ENCODE results near the gene TERB1.

Gene TERB1

DNA sequence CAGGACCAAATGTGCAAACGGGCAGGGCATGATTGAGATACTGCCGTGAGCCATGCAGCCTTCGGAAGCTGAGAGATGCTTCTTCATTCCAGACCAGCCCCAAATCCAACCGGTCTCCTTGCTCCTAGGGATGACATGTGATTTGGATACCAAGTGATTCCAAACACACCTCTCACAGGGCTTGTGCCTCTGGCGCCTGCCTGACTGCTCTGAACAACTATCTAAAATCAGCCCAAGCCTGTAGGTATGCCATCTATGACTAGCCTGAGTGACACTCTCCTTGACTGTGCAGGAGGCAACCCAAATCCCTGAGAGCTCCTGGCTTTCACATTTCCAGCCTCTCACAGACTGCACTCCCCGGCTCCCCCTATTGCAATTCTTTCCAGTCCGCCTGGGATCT, 70.3 kb downstream of the TERB1 start:
- no peak overlapping the region for H4K5ac ChIP-seq (ENCODE audit: low read length)
- WGBS (ENCODE audit: extremely low coverage, insufficient coverage, low lambda C conversion rate): no CpG with 5 or more reads among the region's 7 CpGs
- H3K79me2 ChIP-seq (ENCODE audit: control insufficient read depth, insufficient read depth, low read length): no peaks in the 10 kb centered on the region
- no peak overlapping the region for H3K9ac ChIP-seq (ENCODE audit: low read length)
- no peak overlapping the region for H3K4me3 ChIP-seq (ENCODE audit: low read length)
- no peak overlapping the region for H3K4me2 ChIP-seq (ENCODE audit: low read length)
- no peak overlapping the region for H3K56ac ChIP-seq (ENCODE audit: low read length)
- no peak overlapping the region for H3K27ac ChIP-seq (ENCODE audit: low read depth, low read length)
- H3K23ac ChIP-seq (ENCODE audit: low read length): no peak overlapping the region
- no peak overlapping the region for H2AK5ac ChIP-seq (ENCODE audit: low read length)
- no peak overlapping the region for H2BK120ac ChIP-seq (ENCODE audit: low read depth, low read length)
- peaks cover 29% of the 10 kb centered on the region for H3K36me3 ChIP-seq (ENCODE audit: control insufficient read depth, insufficient read depth, low read length)
- no peak overlapping the region for H2BK15ac ChIP-seq (replicated peaks; ENCODE audit: low read depth)
- peaks cover 7% of the 10 kb centered on the region for H3K79me1 ChIP-seq (ENCODE audit: low read length)
- H3K18ac ChIP-seq (ENCODE audit: low read length): no peak overlapping the region
- H3K27me3 ChIP-seq (ENCODE audit: insufficient read depth, low read length, poor library complexity): no peaks in the 10 kb centered on the region
- H2BK5ac ChIP-seq (ENCODE audit: low read length): no peak overlapping the region
- H3K4ac ChIP-seq (ENCODE audit: low read depth, low read length): no peak overlapping the region
- H3K4me1 ChIP-seq (ENCODE audit: control insufficient read depth, low read depth, low read length): no peaks in the 10 kb centered on the region
- H4K8ac ChIP-seq (ENCODE audit: low read depth, low read length): no peak overlapping the region
- DNase-seq: no peak

DNA sequence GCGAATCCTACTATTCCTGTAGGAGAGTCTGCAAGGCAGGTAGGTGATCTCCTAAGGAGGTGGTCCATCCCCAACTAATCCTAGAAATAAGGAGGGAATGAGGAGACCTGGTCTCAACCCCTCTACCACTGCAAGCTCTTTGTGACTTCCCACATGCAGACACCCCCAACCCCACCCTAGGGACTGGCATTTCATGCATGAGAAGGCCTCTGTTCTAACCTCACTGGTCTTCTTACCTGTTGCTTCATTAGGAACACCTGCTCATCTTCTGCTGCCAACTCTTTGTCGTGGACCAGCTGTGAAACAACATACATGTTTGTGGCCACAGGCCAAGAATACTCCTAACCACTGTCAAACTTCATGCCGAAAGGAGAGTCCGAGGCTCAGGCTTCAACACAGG, 72.6 kb downstream of the TERB1 start:
- no peak overlapping the region for H3K4me3 ChIP-seq (ENCODE audit: low read length)
- no CpG with 5 or more reads among the region's 4 CpGs for WGBS (ENCODE audit: extremely low coverage, insufficient coverage, low lambda C conversion rate)
- H2BK5ac ChIP-seq (ENCODE audit: low read length): no peak overlapping the region
- no peak overlapping the region for H4K8ac ChIP-seq (ENCODE audit: low read depth, low read length)
- peaks cover 6% of the 10 kb centered on the region for H3K79me1 ChIP-seq (ENCODE audit: low read length)
- no peak overlapping the region for H3K56ac ChIP-seq (ENCODE audit: low read length)
- no peak overlapping the region for H3K27ac ChIP-seq (ENCODE audit: low read depth, low read length)
- no peaks in the 10 kb centered on the region for H3K27me3 ChIP-seq (ENCODE audit: insufficient read depth, low read length, poor library complexity)
- no peak overlapping the region for H3K23ac ChIP-seq (ENCODE audit: low read length)
- H3K4me1 ChIP-seq (ENCODE audit: control insufficient read depth, low read depth, low read length): no peaks in the 10 kb centered on the region
- H2BK15ac ChIP-seq (replicated peaks; ENCODE audit: low read depth): no peak overlapping the region
- no peak overlapping the region for H3K4ac ChIP-seq (ENCODE audit: low read depth, low read length)
- DNase-seq: no peak
- H4K5ac ChIP-seq (ENCODE audit: low read length): no peak overlapping the region
- no peak overlapping the region for H2BK120ac ChIP-seq (ENCODE audit: low read depth, low read length)
- H3K79me2 ChIP-seq (ENCODE audit: control insufficient read depth, insufficient read depth, low read length): no peaks in the 10 kb centered on the region
- H2AK5ac ChIP-seq (ENCODE audit: low read length): no peak overlapping the region
- H3K9ac ChIP-seq (ENCODE audit: low read length): no peak overlapping the region
- no peak overlapping the region for H3K4me2 ChIP-seq (ENCODE audit: low read length)
- no peak overlapping the region for H3K18ac ChIP-seq (ENCODE audit: low read length)
- peaks cover 34% of the 10 kb centered on the region for H3K36me3 ChIP-seq (ENCODE audit: control insufficient read depth, insufficient read depth, low read length)

DNA sequence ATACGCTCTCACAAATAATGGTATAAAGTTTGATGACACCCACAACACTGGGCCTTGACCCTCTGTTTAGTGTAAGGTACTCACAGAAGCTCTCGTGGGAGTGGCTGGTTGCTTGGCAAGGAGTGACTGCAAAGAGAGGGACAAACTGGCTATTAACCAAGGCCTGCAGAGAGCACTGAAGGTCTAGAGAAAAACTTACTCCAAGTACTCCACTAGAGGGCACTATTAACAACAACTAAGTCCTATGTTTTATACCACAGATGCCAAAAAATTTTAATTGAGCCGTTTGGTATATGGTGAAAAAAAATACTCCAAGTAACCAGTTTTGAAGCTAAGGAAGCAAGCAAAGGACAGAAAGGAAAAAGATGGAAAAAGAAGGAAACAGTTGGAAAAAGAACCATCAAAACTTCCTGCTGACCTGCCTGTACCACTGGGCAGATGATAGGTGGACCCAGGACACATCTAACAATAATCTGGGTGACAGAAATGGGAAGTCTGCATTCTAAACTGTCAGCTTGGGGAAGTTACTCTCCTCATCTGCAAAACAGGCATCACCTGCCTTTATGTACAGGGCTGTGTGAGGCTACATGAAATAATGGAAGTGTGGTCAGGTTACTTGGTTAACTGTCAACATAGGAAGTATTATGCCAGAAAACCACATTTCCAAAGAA, 73.1 kb downstream of the TERB1 start:
- Histone ChIP-seq H3K23ac (ENCODE audit: low read length) (no peak overlapping the region), H3K36me3 (ENCODE audit: control insufficient read depth, insufficient read depth, low read length) (peaks cover 36% of the 10 kb centered on the region)
- peak; percentile 71 for DNase-seq

DNA sequence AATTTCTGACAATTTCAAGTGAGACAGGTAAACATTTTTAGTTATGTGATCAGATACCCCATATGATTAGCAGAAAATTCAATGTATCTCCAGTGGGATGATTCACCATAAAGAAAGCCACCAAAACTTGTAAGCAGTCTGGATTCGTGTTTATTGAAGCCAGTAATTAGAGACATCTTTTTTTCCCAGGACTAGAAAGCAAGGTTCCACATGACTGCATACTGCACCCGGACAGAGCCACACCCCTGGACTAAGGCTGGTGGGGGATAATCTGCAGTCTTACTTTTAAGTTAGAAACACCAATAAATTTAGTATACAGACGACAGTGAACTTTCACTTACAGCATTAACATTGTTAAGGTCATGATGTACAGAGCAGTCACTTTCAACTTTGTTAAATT, 80.6 kb downstream of the TERB1 start:
- H4K8ac ChIP-seq (ENCODE audit: low read depth, low read length): no peak overlapping the region
- H3K36me3 ChIP-seq (ENCODE audit: control insufficient read depth, insufficient read depth, low read length): peaks cover 15% of the 10 kb centered on the region
- H3K18ac ChIP-seq (ENCODE audit: low read length): no peak overlapping the region
- H3K56ac ChIP-seq (ENCODE audit: low read length): no peak overlapping the region
- H3K27me3 ChIP-seq (ENCODE audit: insufficient read depth, low read length, poor library complexity): no peaks in the 10 kb centered on the region
- H2AK5ac ChIP-seq (ENCODE audit: low read length): no peak overlapping the region
- H3K4me2 ChIP-seq (ENCODE audit: low read length): no peak overlapping the region
- no peak for DNase-seq
- H3K79me2 ChIP-seq (ENCODE audit: control insufficient read depth, insufficient read depth, low read length): no peaks in the 10 kb centered on the region
- H3K4ac ChIP-seq (ENCODE audit: low read depth, low read length): no peak overlapping the region
- H3K23ac ChIP-seq (ENCODE audit: low read length): no peak overlapping the region
- H2BK15ac ChIP-seq (replicated peaks; ENCODE audit: low read depth): no peak overlapping the region
- no peak overlapping the region for H4K5ac ChIP-seq (ENCODE audit: low read length)
- no peak overlapping the region for H3K4me3 ChIP-seq (ENCODE audit: low read length)
- H3K4me1 ChIP-seq (ENCODE audit: control insufficient read depth, low read depth, low read length): peaks cover 2% of the 10 kb centered on the region
- no peak overlapping the region for H2BK5ac ChIP-seq (ENCODE audit: low read length)
- H3K9ac ChIP-seq (ENCODE audit: low read length): no peak overlapping the region
- H3K79me1 ChIP-seq (ENCODE audit: low read length): no peaks in the 10 kb centered on the region
- no peak overlapping the region for H2BK120ac ChIP-seq (ENCODE audit: low read depth, low read length)
- H3K27ac ChIP-seq (ENCODE audit: low read depth, low read length): no peak overlapping the region
- no CpG with 5 or more reads among the region's 3 CpGs for WGBS (ENCODE audit: extremely low coverage, insufficient coverage, low lambda C conversion rate)

More for the DNA sequence above, 73.1 kb downstream of the TERB1 start:
- Histone ChIP-seq H2AK5ac (ENCODE audit: low read length) (no peak overlapping the region), H4K8ac (ENCODE audit: low read depth, low read length) (no peak overlapping the region), H3K79me1 (ENCODE audit: low read length) (peaks cover 6% of the 10 kb centered on the region), H4K5ac (ENCODE audit: low read length) (no peak overlapping the region), H2BK120ac (ENCODE audit: low read depth, low read length) (no peak overlapping the region), H3K79me2 (ENCODE audit: control insufficient read depth, insufficient read depth, low read length) (no peaks in the 10 kb centered on the region), H3K56ac (ENCODE audit: low read length) (no peak overlapping the region), H2BK15ac (replicated peaks; ENCODE audit: low read depth) (no peak overlapping the region), H3K9ac (ENCODE audit: low read length) (no peak overlapping the region), H3K4me1 (ENCODE audit: control insufficient read depth, low read depth, low read length) (no peaks in the 10 kb centered on the region), H3K4me3 (ENCODE audit: low read length) (no peak overlapping the region), H3K27ac (ENCODE audit: low read depth, low read length) (no peak overlapping the region), H3K4ac (ENCODE audit: low read depth, low read length) (no peak overlapping the region), H3K27me3 (ENCODE audit: insufficient read depth, low read length, poor library complexity) (no peaks in the 10 kb centered on the region), H2BK5ac (ENCODE audit: low read length) (no peak overlapping the region), H3K18ac (ENCODE audit: low read length) (no peak overlapping the region), H3K4me2 (ENCODE audit: low read length) (no peak overlapping the region)
- WGBS (ENCODE audit: extremely low coverage, insufficient coverage, low lambda C conversion rate): no CpG with 5 or more reads among the region's 3 CpGs

DNA sequence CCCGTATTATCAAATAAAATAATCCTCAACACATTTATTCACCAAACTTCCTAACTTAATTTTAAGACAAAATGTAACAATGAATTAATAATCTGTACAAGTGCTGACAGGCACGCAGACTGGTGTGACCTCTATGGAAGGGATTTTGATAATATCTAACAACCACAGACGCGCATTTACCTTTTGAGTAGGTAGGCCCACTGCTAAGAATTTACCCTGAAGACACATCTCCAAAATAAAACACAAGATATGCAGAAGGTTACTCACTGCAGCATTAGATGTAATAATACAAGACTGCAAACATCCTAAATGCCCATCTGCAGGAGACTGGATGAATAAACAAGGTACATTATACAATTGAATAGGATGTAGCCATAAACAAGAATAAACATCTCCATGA, 82.1 kb downstream of the TERB1 start:
- no peak for DNase-seq
- Histone ChIP-seq H3K56ac (ENCODE audit: low read length) (no peak overlapping the region), H3K9ac (ENCODE audit: low read length) (no peak overlapping the region), H4K5ac (ENCODE audit: low read length) (no peak overlapping the region), H3K4me2 (ENCODE audit: low read length) (no peak overlapping the region), H3K18ac (ENCODE audit: low read length) (no peak overlapping the region), H3K27ac (ENCODE audit: low read depth, low read length) (no peak overlapping the region), H3K79me1 (ENCODE audit: low read length) (no peaks in the 10 kb centered on the region), H2BK5ac (ENCODE audit: low read length) (no peak overlapping the region), H3K36me3 (ENCODE audit: control insufficient read depth, insufficient read depth, low read length) (peaks cover 9% of the 10 kb centered on the region), H2BK120ac (ENCODE audit: low read depth, low read length) (no peak overlapping the region), H3K4me1 (ENCODE audit: control insufficient read depth, low read depth, low read length) (peaks cover 2% of the 10 kb centered on the region), H3K79me2 (ENCODE audit: control insufficient read depth, insufficient read depth, low read length) (no peaks in the 10 kb centered on the region), H3K4ac (ENCODE audit: low read depth, low read length) (no peak overlapping the region), H2AK5ac (ENCODE audit: low read length) (no peak overlapping the region), H2BK15ac (replicated peaks; ENCODE audit: low read depth) (no peak overlapping the region), H3K27me3 (ENCODE audit: insufficient read depth, low read length, poor library complexity) (no peaks in the 10 kb centered on the region), H3K23ac (ENCODE audit: low read length) (no peak overlapping the region), H4K8ac (ENCODE audit: low read depth, low read length) (no peak overlapping the region), H3K4me3 (ENCODE audit: low read length) (no peak overlapping the region)
- WGBS (ENCODE audit: extremely low coverage, insufficient coverage, low lambda C conversion rate): 100% methylated on average over 1 of the region's 4 CpGs

DNA sequence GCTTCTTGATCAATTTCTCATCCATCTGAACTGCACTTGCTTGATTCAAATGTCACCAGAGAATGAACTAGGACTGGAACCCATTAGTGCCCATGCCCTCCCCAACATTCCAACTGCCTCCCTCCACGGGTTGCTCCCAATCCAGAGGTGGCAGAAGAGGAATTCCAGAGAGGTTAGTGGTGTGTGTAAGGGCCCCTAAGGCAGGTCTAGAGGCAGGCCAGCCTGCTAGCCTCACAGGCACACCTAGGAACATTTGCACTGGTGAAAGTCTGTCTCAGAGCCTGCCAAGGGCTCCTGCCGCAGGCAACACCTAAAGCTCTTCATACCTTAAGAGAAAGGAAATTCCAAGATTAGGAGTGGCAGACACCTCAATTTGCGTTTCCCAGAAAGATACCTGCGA, 83.6 kb downstream of the TERB1 start:
- H2BK15ac ChIP-seq (replicated peaks; ENCODE audit: low read depth): no peak overlapping the region
- no peaks in the 10 kb centered on the region for H3K27me3 ChIP-seq (ENCODE audit: insufficient read depth, low read length, poor library complexity)
- H2AK5ac ChIP-seq (ENCODE audit: low read length): no peak overlapping the region
- H3K23ac ChIP-seq (ENCODE audit: low read length): no peak overlapping the region
- H3K36me3 ChIP-seq (ENCODE audit: control insufficient read depth, insufficient read depth, low read length): peaks cover 5% of the 10 kb centered on the region
- H3K79me2 ChIP-seq (ENCODE audit: control insufficient read depth, insufficient read depth, low read length): no peaks in the 10 kb centered on the region
- H3K18ac ChIP-seq (ENCODE audit: low read length): no peak overlapping the region
- no peak overlapping the region for H3K4me3 ChIP-seq (ENCODE audit: low read length)
- H3K79me1 ChIP-seq (ENCODE audit: low read length): no peaks in the 10 kb centered on the region
- DNase-seq: peak; percentile 71
- H4K8ac ChIP-seq (ENCODE audit: low read depth, low read length): no peak overlapping the region
- no peak overlapping the region for H3K27ac ChIP-seq (ENCODE audit: low read depth, low read length)
- no peak overlapping the region for H2BK120ac ChIP-seq (ENCODE audit: low read depth, low read length)
- no peak overlapping the region for H3K9ac ChIP-seq (ENCODE audit: low read length)
- no peak overlapping the region for H3K4ac ChIP-seq (ENCODE audit: low read depth, low read length)
- no CpG with 5 or more reads among the region's 4 CpGs for WGBS (ENCODE audit: extremely low coverage, insufficient coverage, low lambda C conversion rate)
- no peak overlapping the region for H4K5ac ChIP-seq (ENCODE audit: low read length)
- H2BK5ac ChIP-seq (ENCODE audit: low read length): no peak overlapping the region
- H3K56ac ChIP-seq (ENCODE audit: low read length): no peak overlapping the region
- H3K4me1 ChIP-seq (ENCODE audit: control insufficient read depth, low read depth, low read length): peaks cover 2% of the 10 kb centered on the region
- H3K4me2 ChIP-seq (ENCODE audit: low read length): no peak overlapping the region
